Neural cell (in vitro differentiated cells): ENCODE data around the gene PBRM1. TPM values are rescaled to one million over a fixed set of nuclear protein-coding genes. Genes with fewer than 3 reads are reported as not detected.

Source experiments
- H2AFZ ChIP-seq: fragments of 200-600, 300-800 bp; sonication (generic), shearing (Covaris generic); 2 replicates; pipeline ENCODE4 v1.6.0; 2014; ENCODE audit warnings: low read depth, mild to moderate bottlenecking, antibody characterized with exemption, low read length, moderate library complexity
- H3F3A ChIP-seq: fragments of 200-600 bp; shearing (Covaris generic); 2 replicates; pipeline ENCODE4 v1.6.1; 2016; ENCODE audit warnings: mild to moderate bottlenecking, moderate library complexity, mixed read lengths, antibody characterized with exemption, low read length; ENCODE audit not compliant: insufficient read depth, poor library complexity, severe bottlenecking
- H3K27ac ChIP-seq: fragments of 200-600, 300-800 bp; sonication (generic), shearing (Covaris generic); 2 replicates; pipeline ENCODE4 v1.5.1; 2014; ENCODE audit warnings: mild to moderate bottlenecking, low read length, moderate library complexity
- H3K27me3 ChIP-seq: fragments of 300-800, 200-600 bp; sonication (generic), shearing (Covaris generic); 2 replicates; pipeline ENCODE4 v1.6.0; 2014; ENCODE audit warnings: mild to moderate bottlenecking, low read depth, low read length, moderate library complexity; ENCODE audit not compliant: insufficient read depth
- H3K36me3 ChIP-seq: fragments of 300-800, 200-600 bp; sonication (generic), shearing (Covaris generic); 2 replicates; pipeline ENCODE4 v1.5.1; 2014; ENCODE audit warnings: mild to moderate bottlenecking, antibody characterized with exemption, low read length, moderate library complexity; ENCODE audit not compliant: insufficient read depth
- H3K4me2 ChIP-seq: fragments of 300-800, 200-600 bp; sonication (generic), shearing (Covaris generic); 2 replicates; pipeline ENCODE4 v1.6.0; 2014; ENCODE audit warnings: mild to moderate bottlenecking, low read length
- H3K4me3 ChIP-seq: fragments of 300-800, 200-600 bp; sonication (generic), shearing (Covaris generic); 2 replicates; pipeline ENCODE4 v1.5.1; 2014; ENCODE audit warnings: mild to moderate bottlenecking, low read length, moderate library complexity
- H3K79me2 ChIP-seq: fragments of 200-600 bp; shearing (Covaris generic); replicated peaks from 2 replicates; pipeline ENCODE4 v1.6.0; 2014; ENCODE audit warnings: mild to moderate bottlenecking, low read length, moderate library complexity; ENCODE audit not compliant: insufficient read depth
- H3K9ac ChIP-seq: fragments of 300-800, 200-600 bp; sonication (generic), shearing (Covaris generic); 2 replicates; pipeline ENCODE4 v1.6.1; 2016; ENCODE audit warnings: mild to moderate bottlenecking, low read length, mixed read lengths
- H3K9me2 ChIP-seq: fragments of 200-600 bp; shearing (Covaris generic); 2 replicates; pipeline ENCODE4 v1.6.1; 2016; ENCODE audit warnings: mild to moderate bottlenecking, low read length, mixed read lengths; ENCODE audit not compliant: insufficient read depth
- H3K9me3 ChIP-seq: fragments of 200-600, 300-800 bp; sonication (generic), shearing (Covaris generic); 2 replicates; pipeline ENCODE4 v1.6.1; 2016; ENCODE audit warnings: mild to moderate bottlenecking, mixed run types, low read length, moderate library complexity, mixed read lengths
- H4K20me1 ChIP-seq: fragments of 200-600 bp; shearing (Covaris generic); 2 replicates; pipeline ENCODE4 v1.6.1; 2016; ENCODE audit warnings: mild to moderate bottlenecking, mixed run types; ENCODE audit not compliant: insufficient read depth
- CTCF ChIP-seq: fragments of 450-650 bp; IDR thresholded peaks from 2 replicates; pipeline ENCODE4 v1.5.1; 2014; ENCODE audit warnings: antibody characterized with exemption, mild to moderate bottlenecking, moderate library complexity; ENCODE audit not compliant: poor library complexity, severe bottlenecking
- EP300 ChIP-seq: fragments of 450-650 bp; conservative IDR thresholded peaks from 2 replicates; pipeline ENCODE4 v1.6.1; 2014; ENCODE audit warnings: antibody characterized with exemption, mild to moderate bottlenecking, moderate library complexity; ENCODE audit not compliant: poor library complexity, severe bottlenecking
- EZH2 ChIP-seq: fragments of 200-600, 300-800 bp; shearing (Covaris generic), sonication (generic); IDR thresholded peaks from 2 replicates; pipeline ENCODE4 v1.6.1; 2014; ENCODE audit warnings: antibody characterized with exemption, low read length, borderline replicate concordance, mild to moderate bottlenecking; ENCODE audit not compliant: insufficient read depth, poor library complexity, severe bottlenecking
- MXI1 ChIP-seq: fragments of 450-650 bp; conservative IDR thresholded peaks from 2 replicates; pipeline ENCODE4 v1.6.1; 2014; ENCODE audit warnings: antibody characterized with exemption, mild to moderate bottlenecking; ENCODE audit not compliant: poor library complexity, severe bottlenecking
- POLR2AphosphoS5 ChIP-seq: IDR thresholded peaks from 2 replicates; pipeline ENCODE4 v1.6.1; 2012
- RAD21 ChIP-seq: fragments of 450-650 bp; conservative IDR thresholded peaks from 2 replicates; pipeline ENCODE4 v1.6.1; 2014; ENCODE audit warnings: antibody characterized with exemption, mild to moderate bottlenecking, moderate library complexity
- REST ChIP-seq: IDR thresholded peaks from 2 replicates; pipeline ENCODE4 v1.6.1; 2012; ENCODE audit warnings: borderline replicate concordance
- SMC3 ChIP-seq: fragments of 450-650 bp; conservative IDR thresholded peaks from 2 replicates; pipeline ENCODE4 v1.6.1; 2014; ENCODE audit warnings: antibody characterized with exemption, mild to moderate bottlenecking, moderate library complexity; ENCODE audit not compliant: poor library complexity
- TAF1 ChIP-seq: IDR thresholded peaks from 2 replicates; pipeline ENCODE4 v1.6.1; 2012; ENCODE audit warnings: low read depth
- polyA plus RNA-seq: library from polyadenylated mRNA; depleted of rRNA; stranded (reverse); fragments of >200 nt; gene quantifications from 2 replicates; pipeline ENCODE4 v1.2.3, GENCODE V29; 2014

Gene PBRM1
- polyA plus RNA-seq, 1 donor from 2014 or later: 66.6 TPM

GRCh38 chr3:52530918-52531826 is 154.5 kb downstream of the PBRM1 start:
- no peaks in the 10 kb centered on the region for H3F3A ChIP-seq
- peaks cover 7% of the 10 kb centered on the region for H3K27me3 ChIP-seq
- H3K9me2 ChIP-seq: no peaks in the 10 kb centered on the region
- TF ChIP-seq REST: no peak
- no peak for TF ChIP-seq TAF1
- TF ChIP-seq MXI1: no peak
- no peak for TF ChIP-seq CTCF
- no peak for TF ChIP-seq RAD21
- no peak for TF ChIP-seq EZH2
- TF ChIP-seq POLR2AphosphoS5: no peak
- no peak for TF ChIP-seq EP300
- TF ChIP-seq SMC3: no peak
- no peak overlapping the region for H2AFZ ChIP-seq
- no peaks in the 10 kb centered on the region for H3K9me3 ChIP-seq
- H3K36me3 ChIP-seq: no peaks in the 10 kb centered on the region
- no peak overlapping the region for H3K27ac ChIP-seq
- H3K79me2 ChIP-seq: peaks cover 8% of the 10 kb centered on the region
- no peaks in the 10 kb centered on the region for H4K20me1 ChIP-seq
- H3K4me3 ChIP-seq: no peak overlapping the region
- no peak overlapping the region for H3K4me2 ChIP-seq
- H3K9ac ChIP-seq: no peak overlapping the region

- Histone ChIP-seq H3K4me3 (no peak overlapping the region), H3K9me3 (no peaks in the 10 kb centered on the region), H3K9ac (no peak overlapping the region), H3K27me3 (peaks cover 7% of the 10 kb centered on the region), H3F3A (no peaks in the 10 kb centered on the region), H3K4me2 (no peak overlapping the region), H2AFZ (no peak overlapping the region), H3K9me2 (no peaks in the 10 kb centered on the region), H3K27ac (no peak overlapping the region), H3K79me2 (peaks cover 8% of the 10 kb centered on the region), H3K36me3 (no peaks in the 10 kb centered on the region), H4K20me1 (no peaks in the 10 kb centered on the region)
- TF ChIP-seq SMC3 (no peak), TAF1 (no peak), MXI1 (no peak), REST (no peak), POLR2AphosphoS5 (no peak), CTCF (no peak), EP300 (no peak), EZH2 (no peak), RAD21 (no peak)
Observed at GRCh38 chr3:52529376-52530333, 156.1 kb downstream of the PBRM1 start.
